Rectal smooth muscle tissue (tissue), 1 donor: ENCODE measurements around the gene TMEM87A.

Experiments
- H3K27ac ChIP-seq: one replicate; pipeline ENCODE4 v1.7.0; 2013; ENCODE audit warnings: low read depth, low read length, inconsistent platforms
- H3K27me3 ChIP-seq: one replicate; pipeline ENCODE4 v1.7.0; 2013; ENCODE audit warnings: low read length; ENCODE audit not compliant: control insufficient read depth, insufficient read depth
- H3K36me3 ChIP-seq: one replicate; pipeline ENCODE4 v1.7.0; 2013; ENCODE audit warnings: low read length; ENCODE audit not compliant: control insufficient read depth, insufficient read depth
- H3K4me1 ChIP-seq: one replicate; pipeline ENCODE4 v1.7.0; 2013; ENCODE audit warnings: low read length; ENCODE audit not compliant: control insufficient read depth, insufficient read depth
- H3K4me3 ChIP-seq: one replicate; pipeline ENCODE4 v1.7.0; 2013; ENCODE audit warnings: low read length
- H3K9ac ChIP-seq: one replicate; pipeline ENCODE4 v1.7.0; 2013; ENCODE audit warnings: low read length

TMEM87A gene

DNA sequence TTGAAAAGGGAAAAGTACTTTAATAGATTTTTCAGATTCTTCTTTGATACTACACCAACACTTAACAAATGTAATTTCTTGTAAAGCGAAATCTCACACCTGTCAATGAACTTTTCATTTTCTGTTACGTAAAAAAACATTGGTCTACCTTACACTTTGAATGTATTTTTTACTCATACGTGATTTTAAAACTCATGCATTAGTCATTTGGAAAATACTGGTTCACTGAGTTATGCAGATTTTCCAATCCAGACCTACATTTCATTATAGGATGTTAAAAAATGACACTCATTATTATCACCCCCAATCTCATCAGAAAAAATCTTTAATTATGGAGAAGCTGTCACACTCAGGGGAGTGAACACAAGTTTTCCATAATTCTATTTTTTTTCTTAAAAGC lies 79.8 kb downstream of the TMEM87A start:
- no peaks in the 10 kb centered on the region for H3K27me3 ChIP-seq
- no peak overlapping the region for H3K9ac ChIP-seq
- peaks cover 14% of the 10 kb centered on the region for H3K36me3 ChIP-seq
- no peaks in the 10 kb centered on the region for H3K4me1 ChIP-seq
- no peak overlapping the region for H3K4me3 ChIP-seq
- no peak overlapping the region for H3K27ac ChIP-seq

- no peak overlapping the region for H3K9ac ChIP-seq
- no peak overlapping the region for H3K27ac ChIP-seq
- peaks cover 24% of the 10 kb centered on the region for H3K36me3 ChIP-seq
- H3K4me3 ChIP-seq = no peak overlapping the region
- no peaks in the 10 kb centered on the region for H3K27me3 ChIP-seq
- H3K4me1 ChIP-seq = no peaks in the 10 kb centered on the region
Measured at GRCh38 chr15:42191610-42192346, 81.5 kb downstream of the TMEM87A start.

DNA sequence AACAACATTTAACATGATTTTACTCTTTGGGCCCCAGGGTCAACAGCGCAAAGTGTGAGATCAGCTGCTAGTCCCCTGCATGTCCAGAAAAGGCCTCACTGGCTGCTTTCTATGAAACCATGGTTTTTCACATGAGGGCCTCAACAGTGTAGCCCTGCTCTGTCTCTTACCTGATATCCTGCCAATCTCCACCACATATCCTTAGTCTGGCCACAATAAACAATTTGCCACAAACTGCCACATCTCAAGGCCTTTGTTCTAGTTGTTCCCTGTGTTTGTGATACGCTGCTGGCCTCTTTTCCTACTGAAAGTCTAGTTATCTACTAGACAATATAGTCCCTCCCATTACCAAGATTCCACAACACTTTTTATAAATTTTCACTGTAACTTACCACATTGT lies 82.9 kb downstream of the TMEM87A start:
- Histone ChIP-seq H3K4me1 (no peaks in the 10 kb centered on the region), H3K9ac (no peak overlapping the region), H3K27ac (no peak overlapping the region), H3K27me3 (no peaks in the 10 kb centered on the region), H3K4me3 (no peak overlapping the region), H3K36me3 (peaks cover 31% of the 10 kb centered on the region)

DNA sequence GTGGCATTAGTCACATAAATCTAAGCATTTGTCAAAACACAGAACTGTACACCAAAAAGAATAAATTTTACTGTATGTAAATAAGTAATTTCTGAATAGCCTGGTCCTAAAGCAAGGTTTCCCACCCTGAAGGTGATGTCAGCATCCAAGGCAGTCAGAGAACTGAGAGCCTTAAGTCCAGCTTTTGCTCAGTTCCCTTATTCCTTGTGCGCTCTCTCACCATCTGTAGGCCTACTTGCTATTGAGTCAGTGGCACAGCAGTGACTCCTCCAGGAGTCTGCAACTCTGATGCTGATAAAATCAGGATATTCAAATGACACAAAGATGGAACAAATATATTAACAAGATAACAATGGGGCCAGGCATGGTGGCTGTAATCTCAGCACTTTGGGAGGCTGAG lies 87.4 kb downstream of the TMEM87A start:
- Histone ChIP-seq H3K36me3 (peaks cover 54% of the 10 kb centered on the region), H3K4me3 (no peak overlapping the region), H3K27ac (no peak overlapping the region), H3K27me3 (no peaks in the 10 kb centered on the region), H3K9ac (no peak overlapping the region), H3K4me1 (no peaks in the 10 kb centered on the region)

DNA sequence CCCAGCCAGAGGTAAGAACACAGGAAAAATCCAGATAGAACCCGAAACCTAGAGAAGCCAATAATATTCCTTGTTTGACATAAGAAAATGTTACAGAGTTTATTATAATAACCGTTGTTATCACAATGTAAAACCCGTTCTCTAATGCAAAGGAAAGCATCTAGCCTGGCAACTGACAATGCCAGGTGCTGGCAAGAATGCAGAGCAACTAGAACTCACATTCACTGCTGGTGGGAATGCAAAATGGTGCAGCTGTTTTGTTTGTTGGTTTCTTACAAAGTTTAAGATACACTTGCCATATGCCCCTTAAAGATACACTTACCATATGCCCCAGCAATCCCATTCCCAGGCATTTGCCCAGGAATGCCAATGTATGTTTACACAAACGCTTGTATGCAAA lies 88.5 kb downstream of the TMEM87A start:
- no peaks in the 10 kb centered on the region for H3K27me3 ChIP-seq
- peaks cover 51% of the 10 kb centered on the region for H3K36me3 ChIP-seq
- H3K4me1 ChIP-seq = no peaks in the 10 kb centered on the region
- H3K9ac ChIP-seq = no peak overlapping the region
- H3K27ac ChIP-seq = no peak overlapping the region
- no peak overlapping the region for H3K4me3 ChIP-seq

DNA sequence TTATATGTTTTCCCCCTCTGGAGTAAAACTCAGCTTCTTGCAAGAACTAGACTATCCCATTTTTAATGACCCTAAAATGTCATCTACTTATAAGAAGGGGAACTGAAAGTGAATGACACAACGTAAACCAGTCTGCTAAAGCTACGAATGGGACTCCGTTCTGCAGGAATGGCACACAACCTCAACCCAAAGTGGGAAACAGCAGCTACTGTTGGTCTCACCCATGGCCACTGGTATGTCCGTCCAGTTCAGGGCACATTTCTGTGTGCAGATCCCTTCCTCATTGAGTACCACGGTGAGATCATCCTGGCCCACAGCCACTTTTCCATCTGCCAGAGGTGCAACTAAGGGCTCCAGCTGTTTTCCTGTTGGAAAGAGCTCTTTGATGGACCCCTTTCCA lies 88.9 kb downstream of the TMEM87A start:
- Histone ChIP-seq H3K4me3 (no peak overlapping the region), H3K27me3 (no peaks in the 10 kb centered on the region), H3K36me3 (peaks cover 51% of the 10 kb centered on the region), H3K9ac (no peak overlapping the region), H3K27ac (no peak overlapping the region), H3K4me1 (no peaks in the 10 kb centered on the region)

GRCh38 chr15:42182961-42183360 lies 90.3 kb downstream of the TMEM87A start:
- H3K9ac ChIP-seq = no peak overlapping the region
- H3K36me3 ChIP-seq = peaks cover 49% of the 10 kb centered on the region
- no peaks in the 10 kb centered on the region for H3K27me3 ChIP-seq
- H3K27ac ChIP-seq = no peak overlapping the region
- no peak overlapping the region for H3K4me3 ChIP-seq
- H3K4me1 ChIP-seq = no peaks in the 10 kb centered on the region

DNA sequence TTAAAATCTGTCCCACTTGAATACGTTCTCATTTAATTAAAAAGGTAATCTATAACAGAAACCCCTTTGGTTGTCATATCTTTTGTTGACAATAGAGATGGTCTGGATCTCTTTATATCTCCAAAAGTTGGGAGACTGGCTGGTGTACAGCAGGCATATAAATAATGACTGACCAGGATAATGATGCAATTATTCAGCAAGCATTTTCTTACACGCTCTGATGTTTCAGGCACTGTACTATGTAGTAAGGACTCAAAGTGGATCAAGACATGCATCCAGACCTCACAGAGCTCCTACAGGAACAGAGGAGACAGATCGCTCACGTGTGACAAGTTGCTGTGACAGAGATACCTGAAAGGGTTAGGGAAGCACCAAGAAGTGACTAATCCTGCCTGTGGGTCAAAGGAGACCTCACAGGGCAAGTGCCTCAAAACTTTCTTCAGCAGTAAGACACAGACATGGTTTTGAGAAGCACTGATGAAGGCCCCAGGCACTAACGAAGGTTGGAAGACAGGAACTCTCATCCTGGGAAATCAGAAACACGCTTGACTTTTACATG lies 90.8 kb downstream of the TMEM87A start:
- Histone ChIP-seq H3K4me1 (no peaks in the 10 kb centered on the region), H3K36me3 (peaks cover 44% of the 10 kb centered on the region)

DNA sequence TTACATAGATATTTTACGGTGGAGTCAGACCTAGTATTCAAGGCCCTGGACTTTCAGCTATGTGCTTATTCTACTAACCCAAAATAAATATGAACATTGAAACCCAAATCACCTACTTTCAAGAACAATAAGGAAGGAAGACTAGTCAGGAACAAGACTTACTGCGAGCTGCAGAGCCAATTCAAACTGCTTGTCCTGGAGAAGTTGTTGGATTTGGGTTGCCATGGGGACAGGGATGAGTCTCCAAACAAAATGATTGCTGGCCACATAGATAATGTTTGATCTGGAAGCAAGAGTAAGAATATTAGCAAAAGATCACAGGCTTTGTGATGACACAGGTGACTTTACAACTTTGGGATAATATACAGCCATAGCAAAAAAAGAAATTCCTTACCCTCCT lies 95.2 kb downstream of the TMEM87A start:
- Histone ChIP-seq H3K27ac (no peak overlapping the region), H3K4me3 (no peak overlapping the region), H3K4me1 (no peaks in the 10 kb centered on the region), H3K36me3 (peaks cover 27% of the 10 kb centered on the region), H3K27me3 (no peaks in the 10 kb centered on the region), H3K9ac (no peak overlapping the region)

More for the DNA sequence above, 90.8 kb downstream of the TMEM87A start:
- Histone ChIP-seq H3K9ac (no peak overlapping the region), H3K27me3 (no peaks in the 10 kb centered on the region), H3K27ac (no peak overlapping the region), H3K4me3 (no peak overlapping the region)

GRCh38 chr15:42175671-42176070 lies 97.6 kb downstream of the TMEM87A start:
- no peaks in the 10 kb centered on the region for H3K27me3 ChIP-seq
- H3K27ac ChIP-seq = no peak overlapping the region
- H3K4me3 ChIP-seq = no peak overlapping the region
- H3K36me3 ChIP-seq = peaks cover 34% of the 10 kb centered on the region
- H3K4me1 ChIP-seq = no peaks in the 10 kb centered on the region
- no peak overlapping the region for H3K9ac ChIP-seq

- Histone ChIP-seq H3K27me3 (no peaks in the 10 kb centered on the region), H3K27ac (no peak overlapping the region), H3K4me3 (no peak overlapping the region), H3K36me3 (peaks cover 34% of the 10 kb centered on the region), H3K9ac (no peak overlapping the region), H3K4me1 (no peaks in the 10 kb centered on the region)
Measured at GRCh38 chr15:42172475-42172874, 100.8 kb downstream of the TMEM87A start.

DNA sequence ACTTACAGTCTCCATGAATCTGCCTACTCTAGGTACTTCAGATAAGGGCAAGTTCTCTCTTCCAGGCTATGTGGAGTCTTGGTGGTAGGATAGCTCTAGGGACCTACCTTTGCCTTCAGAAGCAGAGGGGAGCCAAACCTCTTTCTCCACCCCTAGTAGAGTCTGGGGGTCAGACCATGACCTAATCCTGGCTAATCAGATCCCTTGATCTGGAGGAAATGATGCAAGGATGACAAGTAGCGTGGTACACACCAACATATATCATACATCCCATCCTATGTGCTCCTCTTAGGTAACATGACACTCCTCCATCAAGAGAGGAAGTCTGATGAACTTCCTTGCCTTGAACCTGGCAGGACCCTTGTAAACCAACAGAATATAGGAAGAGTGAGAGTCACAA lies 101.4 kb downstream of the TMEM87A start:
- Histone ChIP-seq H3K27ac (no peak overlapping the region), H3K36me3 (peaks cover 39% of the 10 kb centered on the region), H3K4me3 (no peak overlapping the region)

GRCh38 chr15:42171122-42171521 lies 102.1 kb downstream of the TMEM87A start:
- Histone ChIP-seq H3K27me3 (no peaks in the 10 kb centered on the region), H3K27ac (no peak overlapping the region), H3K9ac (no peak overlapping the region), H3K4me3 (no peak overlapping the region), H3K4me1 (no peaks in the 10 kb centered on the region), H3K36me3 (peaks cover 45% of the 10 kb centered on the region)

More for the DNA sequence above, 101.4 kb downstream of the TMEM87A start:
- H3K4me1 ChIP-seq = no peaks in the 10 kb centered on the region
- no peaks in the 10 kb centered on the region for H3K27me3 ChIP-seq
- no peak overlapping the region for H3K9ac ChIP-seq
